Thoracic aorta (tissue), 2 donors: Measurements from ENCODE around the gene SLC6A19. TPM values are rescaled to one million over a fixed set of nuclear protein-coding genes. Genes with fewer than 3 reads are reported as not detected.

ENCODE experiments used
- ATAC-seq: fragments of 150-250 bp; one replicate; pipeline ENCODE4 v1.8.0; 2017; ENCODE audit warnings: low read depth; ENCODE audit not compliant: insufficient number of reproducible peaks, low FRiP score
- DNase-seq: peaks from one replicate; pipeline ENCODE4 v3.0.0-alpha.2; 2020; ENCODE audit warnings: low spot score
- H3K27ac ChIP-seq, 2 donors: fragments of 200-600 bp; sonication (generic); 1 replicate in 1 of 2; 2 replicates in 1 of 2; pipeline ENCODE4 v1.5.1; 2016; ENCODE audit warnings: mild to moderate bottlenecking in 2 of 2, moderate library complexity in 2 of 2
- H3K27me3 ChIP-seq: fragments of 200-600 bp; sonication (generic); replicated peaks from 2 replicates; pipeline ENCODE4 v1.6.0; 2016; ENCODE audit warnings: mild to moderate bottlenecking; ENCODE audit not compliant: insufficient read depth
- H3K36me3 ChIP-seq: fragments of 200-600 bp; sonication (generic); one replicate; pipeline ENCODE4 v1.5.1; 2016
- H3K4me1 ChIP-seq, 2 donors: fragments of 200-600 bp; sonication (generic); 1 replicate in 1 of 2; 2 replicates in 1 of 2; pipeline versions ENCODE4 v1.5.1 to v1.6.0; 2016; ENCODE audit warnings: low read depth in 2 of 2, mild to moderate bottlenecking in 1 of 2; ENCODE audit not compliant: control insufficient read depth in 1 of 2
- H3K4me3 ChIP-seq: fragments of 200-600 bp; sonication (generic); 2 replicates; pipeline ENCODE4 v1.5.1; 2016; ENCODE audit warnings: mild to moderate bottlenecking
- H3K9me3 ChIP-seq: fragments of 200-600 bp; sonication (generic); 2 replicates; pipeline ENCODE4 v1.5.1; 2016
- CTCF ChIP-seq: fragments of 200-600 bp; sonication (generic); IDR thresholded peaks from one replicate; pipeline ENCODE4 v1.5.1; 2019; ENCODE audit warnings: antibody characterized with exemption
- total RNA-seq, 2 donors: library from RNA; depleted of rRNA; stranded (reverse); fragments of >200 nt; gene quantifications; one replicate each; pipeline versions ENCODE4 v1.1.0 to v1.2.3, GENCODE V29; 2016

SLC6A19 gene
- total RNA-seq, 2 donors from 2014 or later: not detected

DNA sequence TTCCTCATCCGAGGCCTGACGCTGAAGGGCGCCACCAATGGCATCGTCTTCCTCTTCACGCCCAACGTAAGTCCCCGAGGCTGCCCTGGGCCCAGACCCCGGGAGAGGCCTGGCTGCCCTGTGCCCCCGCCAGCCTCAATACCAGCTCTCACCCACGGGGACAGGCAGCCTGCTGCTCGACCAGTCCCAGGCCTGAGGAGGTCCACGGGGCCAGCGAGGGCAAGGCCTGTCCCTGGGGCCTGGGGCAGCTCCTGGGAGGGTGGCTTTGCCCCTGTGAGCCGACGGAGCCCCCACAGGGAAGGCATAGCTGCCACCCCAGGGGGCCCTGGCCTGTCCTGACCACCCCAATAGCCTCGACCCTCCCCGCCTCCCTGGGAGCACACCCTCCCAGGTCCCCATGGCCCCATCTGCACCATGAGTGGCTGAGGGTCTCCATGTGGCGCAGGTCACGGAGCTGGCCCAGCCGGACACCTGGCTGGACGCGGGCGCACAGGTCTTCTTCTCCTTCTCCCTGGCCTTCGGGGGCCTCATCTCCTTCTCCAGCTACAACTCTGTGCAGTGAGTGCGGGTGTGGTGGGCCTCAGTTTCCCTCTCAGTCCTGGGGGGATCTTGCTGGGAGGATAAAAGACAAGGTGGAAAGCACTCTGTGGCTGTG is 12.2 kb downstream of the SLC6A19 start:
- Histone ChIP-seq H3K36me3 (no peaks in the 10 kb centered on the region), H3K27ac (no peak overlapping the region), H3K9me3 (no peaks in the 10 kb centered on the region), H3K27me3 (no peaks in the 10 kb centered on the region), H3K4me3 (no peak overlapping the region), H3K4me1 (no peaks in the 10 kb centered on the region)
- no peak for TF ChIP-seq CTCF
- ATAC-seq (no peak), DNase-seq (no peak)

- Histone ChIP-seq H3K27me3 (no peaks in the 10 kb centered on the region), H3K4me3 (no peak overlapping the region), H3K36me3 (no peaks in the 10 kb centered on the region), H3K9me3 (no peaks in the 10 kb centered on the region), H3K27ac (no peak overlapping the region), H3K4me1 (no peaks in the 10 kb centered on the region)
- no peak for DNase-seq
- TF ChIP-seq CTCF: no peak
- no peak for ATAC-seq
Observed at GRCh38 chr5:1214163-1214935, 13.0 kb downstream of the SLC6A19 start.

DNA sequence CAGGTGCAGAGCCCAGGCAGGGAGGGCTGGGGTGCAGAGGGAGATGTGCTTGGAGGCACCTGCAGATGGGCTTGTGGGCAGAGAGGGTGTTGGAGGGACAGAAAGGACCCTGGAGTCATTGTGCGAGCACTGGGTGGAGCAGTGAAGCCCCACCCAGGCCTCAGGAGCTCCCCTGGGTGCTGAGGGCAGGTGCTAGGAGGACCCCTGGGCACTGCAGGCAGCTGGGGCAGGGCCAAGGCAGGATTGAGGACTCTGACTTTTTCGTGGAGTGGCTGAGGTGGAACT is 13.5 kb downstream of the SLC6A19 start:
- Histone ChIP-seq H3K36me3 (no peaks in the 10 kb centered on the region), H3K27ac (no peak overlapping the region), H3K9me3 (no peaks in the 10 kb centered on the region), H3K27me3 (no peaks in the 10 kb centered on the region), H3K4me1 (no peaks in the 10 kb centered on the region), H3K4me3 (no peak overlapping the region)
- ATAC-seq (no peak), DNase-seq (no peak)
- no peak for TF ChIP-seq CTCF

- Histone ChIP-seq H3K4me3 (no peak overlapping the region), H3K4me1 (no peaks in the 10 kb centered on the region), H3K27ac (no peak overlapping the region), H3K9me3 (no peaks in the 10 kb centered on the region), H3K36me3 (no peaks in the 10 kb centered on the region), H3K27me3 (no peaks in the 10 kb centered on the region)
- ATAC-seq (no peak), DNase-seq (no peak)
- no peak for TF ChIP-seq CTCF
Observed at GRCh38 chr5:1215320-1216096, 14.1 kb downstream of the SLC6A19 start.

GRCh38 chr5:1216211-1216917 is 15.0 kb downstream of the SLC6A19 start:
- no peak for TF ChIP-seq CTCF
- no peak overlapping the region for H3K27ac ChIP-seq
- H3K27me3 ChIP-seq: no peaks in the 10 kb centered on the region
- H3K4me1 ChIP-seq: no peaks in the 10 kb centered on the region
- H3K36me3 ChIP-seq: no peaks in the 10 kb centered on the region
- ATAC-seq: no peak
- H3K4me3 ChIP-seq: no peak overlapping the region
- no peaks in the 10 kb centered on the region for H3K9me3 ChIP-seq
- DNase-seq: no peak
